ENCODE data around the gene SEC14L2.

- TF ChIP-seq GATA2 (IDR thresholded peaks at IDR 0.05; ENCODE audit: low read depth, low read length), result no peak
- TF ChIP-seq GATA3 (IDR thresholded peaks at IDR 0.05; ENCODE audit: low read depth, low read length), result no peak
Observed at GRCh38 chr22:30402028-30402765, 5.4 kb downstream of the SEC14L2 start.

Measured in SH-SY5Y (cell line).